D721Med (cell line): ENCODE results near the gene DAND5.

ENCODE experiments used
- DNase-seq: peaks from one replicate; pipeline ENCODE4 v3.0.0; 2011; ENCODE audit warnings: low spot score; ENCODE audit not compliant: insufficient read length
- FAIRE-seq: peaks from 2 replicates; lab custom pipeline; 2011; peaks lifted over from hg19 to GRCh38; lab: Jason Lieb, UNC
- CTCF ChIP-seq: IDR thresholded peaks from 2 replicates; pipeline ENCODE4 v1.5.1; 2012; ENCODE audit warnings: mild to moderate bottlenecking, control low read depth; ENCODE audit not compliant: insufficient read depth; ENCODE audit errors: missing control alignments

Gene DAND5

GRCh38 chr19:12990853-12991252, 21.5 kb downstream of the DAND5 start:
- no peak for DNase-seq
- TF ChIP-seq CTCF, result no peak
- no peak for FAIRE-seq

- FAIRE-seq, result no peak
- no peak for TF ChIP-seq CTCF
- no peak for DNase-seq
These were observed 21.9 kb downstream of the DAND5 start for GRCh38 chr19:12991296-12991695.

- FAIRE-seq (no peak), DNase-seq (no peak)
- no peak for TF ChIP-seq CTCF
These were observed 23.4 kb downstream of the DAND5 start for GRCh38 chr19:12992729-12993128.

GRCh38 chr19:12993562-12993961, 24.2 kb downstream of the DAND5 start:
- TF ChIP-seq CTCF, result no peak
- FAIRE-seq (no peak), DNase-seq (no peak)

GRCh38 chr19:12994701-12995595, 25.6 kb downstream of the DAND5 start, which contains the start of gene NFIX:
Gene NFIX, plus strand, starts transcription at chr19:12995475. Its CDS starts 363 bp downstream, at chr19:12995838.
- no peak for TF ChIP-seq CTCF
- no peak for DNase-seq
- FAIRE-seq, result no peak

- DNase-seq (no peak), FAIRE-seq (no peak)
- no peak for TF ChIP-seq CTCF
These were observed 26.4 kb downstream of the DAND5 start for GRCh38 chr19:12995596-12996405.
